H1 (cell line): ENCODE data around the gene TEAD1. TPM values are rescaled to one million over a fixed set of nuclear protein-coding genes. Genes with fewer than 3 reads are reported as not detected.

Source experiments
- CBX5 ChIP-seq: fragments of 300-800, 300-1000 bp; sonication (generic); IDR thresholded peaks from 2 replicates; pipeline ENCODE4 v1.7.1; 2016; ENCODE audit warnings: antibody characterized with exemption, low read length, low read depth
- CEBPB ChIP-seq: IDR thresholded peaks from 2 replicates; pipeline ENCODE4 v1.6.1; 2012; ENCODE audit warnings: low read depth, low read length
- CHD2 ChIP-seq: IDR thresholded peaks from 2 replicates; pipeline ENCODE4 v1.6.1; 2012; ENCODE audit warnings: low read length, improper control_type of control experiment
- CHD7 ChIP-seq: fragments of 300-600 bp; sonication (generic); IDR thresholded peaks from 2 replicates; pipeline ENCODE4 v1.7.1; 2012; ENCODE audit warnings: low read length, moderate library complexity, mild to moderate bottlenecking, inconsistent platforms; ENCODE audit not compliant: insufficient replicate concordance
- JUN ChIP-seq: IDR thresholded peaks from 2 replicates; pipeline ENCODE4 v1.6.1; 2011; ENCODE audit warnings: low read depth, mild to moderate bottlenecking, improper control_type of control experiment, low read length
- JUND ChIP-seq: IDR thresholded peaks from 2 replicates; pipeline ENCODE4 v1.6.1; 2011; ENCODE audit warnings: mild to moderate bottlenecking, improper control_type of control experiment, low read length
- KDM1A ChIP-seq: fragments of 200-600, 300-600 bp; sonication (generic); IDR thresholded peaks from 2 replicates; pipeline ENCODE4 v1.7.1; 2016; ENCODE audit warnings: mild to moderate bottlenecking, low read length, borderline replicate concordance
- KDM5A ChIP-seq: fragments of 200-600 bp; IDR thresholded peaks from 2 replicates; pipeline ENCODE4 v1.7.1; 2012; ENCODE audit warnings: mild to moderate bottlenecking, low read length, inconsistent platforms, mixed read lengths
- SIRT6 ChIP-seq: IDR thresholded peaks from one replicate; pipeline ENCODE4 v1.7.1; 2012; ENCODE audit warnings: low read length, inconsistent platforms
- SRF ChIP-seq: IDR thresholded peaks from 2 replicates; pipeline ENCODE4 v1.6.1; 2011; ENCODE audit warnings: mild to moderate bottlenecking, low read depth, low read length, moderate library complexity
- USF2 ChIP-seq: IDR thresholded peaks from 2 replicates; pipeline ENCODE4 v1.6.1; 2011; ENCODE audit warnings: low read length, improper control_type of control experiment
- polyA plus RNA-seq, 7 experiments: library from polyadenylated mRNA; depleted of rRNA in 3 of 7; stranded (reverse) in 5 of 7; unstranded in 2 of 7; fragments of >200 nt in 5 of 7; fragments of 200-250 nt in 2 of 7; gene quantifications; 1 replicate in 5 of 7; 2 replicates in 1 of 7; 4 replicates in 1 of 7; pipeline versions ENCODE4 v1.2.1 to v1.2.3, GENCODE V29; 2011 to 2013; ENCODE audit warnings: missing spikeins in 2 of 7, mixed read lengths in 2 of 7
- total RNA-seq: library from RNA; stranded (reverse); fragmentation: NEBNext Ultra II Directional; extraction: Animal tissue kit (Norgen Biotek cat#: 25700); gene quantifications from 2 replicates; pipeline ENCODE4 v1.2.1, GENCODE V29; 2021

Gene TEAD1
- total and polyA plus RNA-seq, 2 of the 8 experiments (the other 6 are each of a cell fraction or from before 2014, with no cell fraction given) = 15.6 to 67.4 TPM

- no peak for TF ChIP-seq CHD7
- TF ChIP-seq KDM1A = no peak
- no peak for TF ChIP-seq SIRT6
- TF ChIP-seq CBX5 = no peak
- TF ChIP-seq CHD2 = no peak
- TF ChIP-seq KDM5A = no peak
- TF ChIP-seq CEBPB = no peak
- TF ChIP-seq JUND = no peak
- TF ChIP-seq JUN = no peak
- no peak for TF ChIP-seq USF2
- TF ChIP-seq SRF = no peak
Measured at GRCh38 chr11:12902791-12903486, 228.7 kb downstream of the TEAD1 start (continued).
